ENCODE measurements around the gene PRUNE2. TPM values are rescaled to one million over a fixed set of nuclear protein-coding genes. Genes with fewer than 3 reads are reported as not detected.

PRUNE2 gene
- total RNA-seq, 4 donors from 2014 or later = 4.0 to 20.7 (median 14.2) TPM

GRCh38 chr9:76628155-76628554 is 277.8 kb downstream of the PRUNE2 start:
- no peak for TF ChIP-seq CTCF (IDR thresholded peaks at IDR 0.05; ENCODE audit: low read depth)

- no peak for TF ChIP-seq CTCF (IDR thresholded peaks at IDR 0.05; ENCODE audit: low read depth)
These were observed 278.9 kb downstream of the PRUNE2 start for GRCh38 chr9:76626980-76627379.

GRCh38 chr9:76626141-76626540 is 279.8 kb downstream of the PRUNE2 start:
- no peak for TF ChIP-seq CTCF (IDR thresholded peaks at IDR 0.05; ENCODE audit: low read depth)

GRCh38 chr9:76624391-76625048 is 281.4 kb downstream of the PRUNE2 start:
- no peak for TF ChIP-seq CTCF (IDR thresholded peaks at IDR 0.05; ENCODE audit: low read depth)

- no peak for TF ChIP-seq CTCF (IDR thresholded peaks at IDR 0.05; ENCODE audit: low read depth)
These were observed 284.9 kb downstream of the PRUNE2 start for GRCh38 chr9:76620996-76621395.

- no peak for TF ChIP-seq CTCF (IDR thresholded peaks at IDR 0.05; ENCODE audit: low read depth)
These were observed 285.3 kb downstream of the PRUNE2 start for GRCh38 chr9:76620581-76620980.

GRCh38 chr9:76619640-76620039 is 286.3 kb downstream of the PRUNE2 start:
- TF ChIP-seq CTCF (IDR thresholded peaks at IDR 0.05; ENCODE audit: low read depth) = no peak

All from subcutaneous adipose tissue (tissue), 4 donors.